Retinal pigment epithelial cell (primary cell): ENCODE results near the gene PLSCR2.

Experiments
- DNase-seq: peaks from one replicate; pipeline ENCODE4 v3.0.0-alpha.2; 2010; ENCODE audit warnings: low read depth
- H3K4me3 ChIP-seq: 2 replicates; pipeline ENCODE4 v1.5.1; 2011; ENCODE audit warnings: mild to moderate bottlenecking, low read length, control low read depth, moderate library complexity
- CTCF ChIP-seq: conservative IDR thresholded peaks from 2 replicates; pipeline ENCODE4 v1.5.1; 2011; ENCODE audit warnings: low read depth, low read length, control low read depth, inconsistent platforms

The PLSCR2 gene

GRCh38 chr3:146396792-146397191, 72.6 kb downstream of the PLSCR2 start:
- no peak for TF ChIP-seq CTCF
- no peak for DNase-seq
- H3K4me3 ChIP-seq = no peak overlapping the region

GRCh38 chr3:146395164-146395563, 74.2 kb downstream of the PLSCR2 start:
- no peak for DNase-seq
- no peak for TF ChIP-seq CTCF
- H3K4me3 ChIP-seq = no peak overlapping the region

- peak; percentile 55 for DNase-seq
- no peak overlapping the region for H3K4me3 ChIP-seq
- TF ChIP-seq CTCF = no peak
Observed at GRCh38 chr3:146390957-146391356, 78.4 kb downstream of the PLSCR2 start.

GRCh38 chr3:146390006-146390772, 79.2 kb downstream of the PLSCR2 start:
- TF ChIP-seq CTCF = no peak
- DNase-seq = no peak
- no peak overlapping the region for H3K4me3 ChIP-seq

GRCh38 chr3:146387566-146387965, 81.8 kb downstream of the PLSCR2 start:
- TF ChIP-seq CTCF = no peak
- no peak for DNase-seq
- H3K4me3 ChIP-seq = no peak overlapping the region

- DNase-seq = no peak
- H3K4me3 ChIP-seq = no peak overlapping the region
- no peak for TF ChIP-seq CTCF
Observed at GRCh38 chr3:146386936-146387335, 82.4 kb downstream of the PLSCR2 start.

- H3K4me3 ChIP-seq = no peak overlapping the region
- no peak for TF ChIP-seq CTCF
- no peak for DNase-seq
Observed at GRCh38 chr3:146384786-146385185, 84.6 kb downstream of the PLSCR2 start.
